Activated T-cell treated with anti-CD3 and anti-CD28 coated beads, Interleukin-2, amount 50 U/mL, for 4 hours (primary cell): ENCODE measurements around the gene CMTM7. TPM values are rescaled to one million over a fixed set of nuclear protein-coding genes. Genes with fewer than 3 reads are reported as not detected.

ENCODE experiments used
- ATAC-seq, 2 donors: fragments of 200-7000 bp; cut with Tn5 transposase; one replicate each; pipeline ENCODE4 v1.10.0; 2021
- DNase-seq: peaks from one replicate; pipeline ENCODE4 v3.0.0-alpha.2; 2020
- H3K27me3 Mint-ChIP-seq: one replicate; pipeline ENCODE4 v1.8.0; 2021; ENCODE audit warnings: low read depth, mixed read lengths
- H3K36me3 Mint-ChIP-seq: one replicate; pipeline ENCODE4 v1.8.0; 2022; ENCODE audit warnings: mixed read lengths; ENCODE audit not compliant: insufficient read depth
- H3K4me1 Mint-ChIP-seq: one replicate; pipeline ENCODE4 v1.8.0; 2021; ENCODE audit warnings: low read depth, mixed read lengths
- H3K4me3 Mint-ChIP-seq: one replicate; pipeline ENCODE4 v1.8.0; 2021; ENCODE audit warnings: mild to moderate bottlenecking, moderate library complexity, mixed read lengths
- H3K9me3 Mint-ChIP-seq: one replicate; pipeline ENCODE4 v1.8.0; 2021; ENCODE audit warnings: mixed read lengths
- total RNA-seq, 3 donors: library from RNA; stranded (reverse); gene quantifications; one replicate each; pipeline ENCODE4 v1.2.1, GENCODE V29; 2021

The CMTM7 gene, protein sequence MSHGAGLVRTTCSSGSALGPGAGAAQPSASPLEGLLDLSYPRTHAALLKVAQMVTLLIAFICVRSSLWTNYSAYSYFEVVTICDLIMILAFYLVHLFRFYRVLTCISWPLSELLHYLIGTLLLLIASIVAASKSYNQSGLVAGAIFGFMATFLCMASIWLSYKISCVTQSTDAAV
- total RNA-seq, result 10 to 100 TPM; 19.1 to 23.2 (median 21.3) TPM

DNA sequence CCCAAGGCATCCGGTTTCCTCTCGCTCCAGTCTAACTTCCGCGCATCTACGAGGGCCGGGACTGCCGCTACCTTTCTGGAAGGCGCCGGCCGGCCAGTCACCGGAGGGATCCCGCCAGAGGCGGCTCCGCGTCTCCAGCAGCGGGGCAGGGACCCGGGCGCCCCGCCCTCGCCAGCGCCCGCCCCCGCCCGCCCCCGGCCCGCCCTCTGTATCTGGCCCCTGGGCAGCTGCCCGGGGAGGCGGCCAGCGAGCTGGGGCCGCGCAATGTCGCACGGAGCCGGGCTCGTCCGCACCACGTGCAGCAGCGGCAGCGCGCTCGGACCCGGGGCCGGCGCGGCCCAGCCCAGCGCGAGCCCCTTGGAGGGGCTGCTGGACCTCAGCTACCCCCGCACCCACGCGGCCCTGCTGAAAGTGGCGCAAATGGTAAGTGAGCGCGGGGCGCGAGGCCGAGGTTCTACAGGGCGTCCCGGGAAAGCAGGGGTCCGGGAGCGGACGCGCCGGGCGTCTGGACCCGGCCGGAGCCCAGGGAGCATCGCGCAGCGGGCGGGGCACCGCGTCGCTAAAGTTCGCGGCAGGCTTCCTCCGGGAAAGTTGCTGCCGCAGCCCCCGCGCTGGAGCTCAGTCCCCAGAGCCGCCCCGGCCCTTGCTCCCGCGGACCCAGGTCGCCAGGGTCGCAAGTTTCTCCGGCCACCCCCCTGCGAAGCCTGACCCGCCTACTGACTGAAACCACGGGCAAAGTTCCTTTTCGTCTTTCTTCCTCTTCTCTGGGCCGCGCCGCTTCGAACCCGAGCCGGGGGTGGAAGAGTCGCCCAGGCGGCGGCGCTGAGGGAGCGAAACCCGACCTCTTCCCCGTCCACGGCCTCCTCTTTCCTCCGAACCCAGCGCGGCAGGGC, at the start of gene CMTM7:
Gene CMTM7, plus strand, starts transcription at position 211 of the 893 bp plus-strand sequence. Its CDS starts 54 bp downstream, at position 265.
- peaks cover 62% of the 10 kb centered on the region for H3K4me1 Mint-ChIP-seq
- peak; percentile 37 for DNase-seq
- no peaks in the 10 kb centered on the region for H3K9me3 Mint-ChIP-seq
- peak; percentile 47 to 61 for ATAC-seq
- no peaks in the 10 kb centered on the region for H3K27me3 Mint-ChIP-seq
- peak within 1 kb of the TSS; percentile 96 for H3K4me3 Mint-ChIP-seq
- peaks cover 7% of the 10 kb centered on the region for H3K36me3 Mint-ChIP-seq

DNA sequence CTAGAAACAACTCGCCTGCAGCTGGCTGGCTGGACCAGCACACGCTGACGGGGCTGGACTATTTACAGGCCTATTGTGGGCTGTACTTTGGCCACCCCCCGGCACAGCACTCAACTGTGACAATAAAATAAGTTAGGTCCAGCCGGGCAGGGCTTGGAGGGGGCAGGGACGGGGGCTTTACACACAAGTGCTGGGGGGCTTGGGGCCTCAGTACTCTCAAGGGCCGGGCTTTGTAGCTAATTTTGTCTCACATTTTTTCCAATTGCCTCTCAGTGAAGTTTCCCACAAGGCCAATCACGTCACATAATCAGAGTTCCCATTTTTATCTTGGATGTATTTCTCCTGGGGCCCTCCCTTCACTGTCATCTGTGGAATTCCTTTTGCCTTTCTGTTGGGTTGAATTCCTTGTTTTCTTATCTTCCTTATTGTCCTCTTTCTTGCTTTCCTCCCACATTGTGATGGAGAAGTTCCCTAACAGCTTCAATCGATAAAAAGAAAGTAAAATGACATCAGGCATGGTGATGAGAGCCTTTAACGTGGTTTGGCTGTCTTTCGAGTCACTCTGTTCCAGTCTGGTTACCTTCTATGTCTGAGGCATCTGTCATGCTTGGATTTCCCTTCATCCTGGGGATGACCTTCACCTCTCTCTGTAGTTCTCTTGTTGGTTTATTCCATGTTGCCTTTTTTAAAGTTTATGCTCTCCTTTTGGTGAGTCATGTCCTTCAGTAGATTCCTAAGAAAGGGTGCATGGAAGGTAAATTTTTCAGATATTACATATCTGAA, 44.1 kb upstream of the CMTM7 start:
- Mint-ChIP-seq H3K9me3 (no peaks in the 10 kb centered on the region), H3K36me3 (no peaks in the 10 kb centered on the region), H3K27me3 (no peaks in the 10 kb centered on the region), H3K4me1 (peaks cover 10% of the 10 kb centered on the region), H3K4me3 (no peak overlapping the region)
- ATAC-seq (no peak), DNase-seq (no peak)

DNA sequence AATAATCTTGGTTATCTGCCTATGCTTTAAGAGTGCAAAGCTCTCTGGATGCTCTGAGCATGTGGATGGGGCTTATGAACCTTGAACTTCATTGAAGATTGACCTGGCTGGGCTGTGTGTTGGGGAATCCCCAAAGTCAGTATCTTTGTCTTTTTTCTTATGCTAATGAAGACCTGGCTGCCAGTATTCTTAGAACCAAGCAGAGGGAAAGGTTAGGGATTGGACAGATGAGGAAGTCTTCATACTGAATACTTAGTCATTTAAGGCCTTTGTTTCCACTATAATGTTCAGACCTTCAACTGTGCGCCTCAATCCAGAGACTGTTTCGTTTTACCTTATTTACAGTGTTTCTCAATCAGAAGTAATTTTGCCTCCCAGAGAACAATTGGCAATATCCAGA, 42.5 kb upstream of the CMTM7 start:
- Mint-ChIP-seq H3K9me3 (no peaks in the 10 kb centered on the region), H3K36me3 (no peaks in the 10 kb centered on the region), H3K4me3 (no peak overlapping the region), H3K27me3 (no peaks in the 10 kb centered on the region), H3K4me1 (peaks cover 10% of the 10 kb centered on the region)
- DNase-seq, result no peak
- ATAC-seq, result no peak

DNA sequence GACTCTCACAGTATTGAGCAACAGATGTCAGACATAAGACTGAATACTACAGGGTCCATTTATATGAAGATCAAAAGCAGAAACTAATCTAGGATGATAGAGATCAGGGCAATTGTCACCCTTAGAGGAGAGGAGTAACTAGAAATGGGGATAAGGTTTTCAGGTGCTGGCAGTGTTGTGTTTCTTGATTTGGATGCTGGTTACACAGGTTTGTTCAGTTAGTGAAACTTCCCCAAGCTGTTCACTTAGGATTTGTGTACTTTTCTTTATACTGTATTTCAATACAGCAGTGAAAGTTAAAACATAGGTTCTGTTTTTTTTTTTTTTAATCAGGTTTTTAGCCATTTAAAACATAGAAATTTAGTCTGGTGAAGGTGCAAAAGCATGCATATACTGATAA, 39.1 kb upstream of the CMTM7 start:
- DNase-seq (no peak), ATAC-seq (no peak)
- H3K9me3 Mint-ChIP-seq, result no peaks in the 10 kb centered on the region
- H3K36me3 Mint-ChIP-seq, result peaks cover 4% of the 10 kb centered on the region
- no peaks in the 10 kb centered on the region for H3K27me3 Mint-ChIP-seq
- H3K4me3 Mint-ChIP-seq, result no peak overlapping the region
- H3K4me1 Mint-ChIP-seq, result peaks cover 7% of the 10 kb centered on the region

DNA sequence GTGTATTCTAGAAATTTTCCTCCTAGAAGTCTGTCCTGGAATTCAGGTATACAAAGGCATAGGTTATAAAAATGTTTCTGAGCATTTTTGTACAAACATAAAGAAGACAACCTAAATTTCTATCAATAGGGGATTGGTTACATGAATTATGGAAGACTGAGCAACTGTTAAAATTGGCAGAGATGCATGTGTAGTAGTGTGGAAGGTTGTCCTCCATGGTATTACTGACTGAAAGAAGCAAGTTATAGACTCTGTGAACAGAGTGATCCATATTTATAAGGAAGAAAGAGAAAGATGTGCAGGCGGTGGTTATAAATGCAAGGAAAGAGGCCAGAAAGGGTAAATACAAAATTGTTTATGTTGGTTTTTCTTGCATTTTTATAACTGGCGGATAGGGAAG, 38.3 kb upstream of the CMTM7 start:
- Mint-ChIP-seq H3K36me3 (peaks cover 4% of the 10 kb centered on the region), H3K4me1 (peaks cover 3% of the 10 kb centered on the region), H3K9me3 (no peaks in the 10 kb centered on the region), H3K4me3 (no peak overlapping the region), H3K27me3 (no peaks in the 10 kb centered on the region)
- DNase-seq, result no peak
- ATAC-seq, result no peak

DNA sequence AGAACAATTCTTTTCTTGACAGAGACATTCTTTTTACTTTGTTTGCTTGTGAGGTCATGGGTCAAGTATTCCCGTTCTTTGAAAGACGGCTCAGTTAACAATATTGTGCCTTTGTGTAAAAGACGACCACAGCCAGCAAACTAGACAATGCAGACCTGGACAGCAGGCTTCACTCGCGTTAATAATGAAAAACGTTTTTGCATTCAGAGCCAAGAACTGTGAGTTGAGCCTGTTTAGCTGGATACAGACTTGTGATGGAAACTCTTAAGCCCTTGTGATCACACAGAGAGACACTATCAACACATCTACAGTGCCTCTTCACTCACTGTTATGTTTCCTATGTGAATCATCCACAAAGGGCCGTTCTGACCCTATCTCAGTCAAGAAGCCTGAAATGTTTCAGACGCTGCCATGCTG, 37.3 kb upstream of the CMTM7 start:
- no peak overlapping the region for H3K4me3 Mint-ChIP-seq
- H3K4me1 Mint-ChIP-seq, result no peaks in the 10 kb centered on the region
- peaks cover 7% of the 10 kb centered on the region for H3K36me3 Mint-ChIP-seq
- H3K27me3 Mint-ChIP-seq, result no peaks in the 10 kb centered on the region
- H3K9me3 Mint-ChIP-seq, result no peaks in the 10 kb centered on the region
- no peak for DNase-seq
- no peak for ATAC-seq

DNA sequence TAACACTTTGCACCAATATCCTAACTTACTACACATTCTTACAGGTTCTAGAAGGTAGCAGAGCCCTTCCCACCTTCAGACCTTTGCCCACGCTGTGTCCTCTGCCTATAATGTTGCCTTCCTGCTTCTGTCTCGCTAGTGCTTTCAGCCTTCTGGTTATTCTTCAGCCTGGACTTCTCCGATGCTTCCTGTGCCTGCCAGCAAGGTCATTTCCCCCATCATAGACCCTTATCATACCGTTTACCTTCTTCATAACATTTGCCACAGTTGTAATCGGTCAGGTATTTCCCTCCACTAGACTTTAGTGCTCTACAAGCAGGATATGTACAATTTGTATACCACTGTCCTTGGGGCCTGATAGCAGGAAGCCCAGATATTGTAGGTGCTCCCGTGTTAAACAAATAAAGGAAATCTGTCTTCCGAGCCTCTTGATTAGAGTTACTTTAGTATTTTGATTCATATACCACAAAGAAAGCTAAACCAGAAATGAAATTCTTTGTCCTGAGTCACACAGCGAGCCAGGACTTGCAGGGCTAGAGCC, 35.8 kb upstream of the CMTM7 start:
- ATAC-seq, result no peak
- no peaks in the 10 kb centered on the region for H3K27me3 Mint-ChIP-seq
- DNase-seq, result no peak
- H3K4me3 Mint-ChIP-seq, result no peak overlapping the region
- H3K4me1 Mint-ChIP-seq, result no peaks in the 10 kb centered on the region
- no peaks in the 10 kb centered on the region for H3K9me3 Mint-ChIP-seq
- H3K36me3 Mint-ChIP-seq, result peaks cover 14% of the 10 kb centered on the region

DNA sequence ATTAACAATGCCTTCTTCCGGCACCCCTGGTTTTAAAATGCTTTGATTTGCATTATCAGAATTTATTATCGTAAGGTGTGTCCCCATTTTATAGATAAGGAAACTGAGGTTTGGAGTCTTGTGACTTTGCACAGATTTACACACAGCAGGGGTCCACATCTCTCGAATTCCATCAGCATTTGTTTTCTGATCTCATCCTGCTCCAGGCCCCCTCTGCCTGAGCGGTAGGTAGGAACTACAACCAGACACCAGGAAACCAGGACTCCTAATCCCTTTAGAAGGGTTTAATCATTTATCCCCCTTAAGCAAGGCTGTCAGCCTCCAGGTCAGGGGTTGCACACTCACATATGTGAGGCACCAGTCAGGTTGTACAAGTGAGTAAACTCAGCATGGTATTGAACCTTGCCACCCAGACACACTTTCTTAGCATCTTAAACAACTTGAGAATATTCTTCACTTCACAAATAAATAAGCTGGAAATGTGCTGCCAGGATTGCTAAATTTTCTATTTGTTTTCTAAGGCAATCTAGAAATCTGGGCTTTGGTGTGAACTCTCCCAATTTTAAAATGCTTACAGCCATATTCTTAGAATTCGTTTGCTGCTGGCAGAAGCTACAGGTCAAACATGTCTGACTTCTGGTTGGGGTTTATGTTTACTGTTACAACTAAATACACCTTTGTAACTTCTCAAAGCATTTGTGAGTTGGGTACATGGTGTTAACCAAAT, 31.7 kb upstream of the CMTM7 start:
- no peak for ATAC-seq
- Mint-ChIP-seq H3K4me1 (no peaks in the 10 kb centered on the region), H3K4me3 (no peak overlapping the region), H3K27me3 (no peaks in the 10 kb centered on the region), H3K36me3 (peaks cover 19% of the 10 kb centered on the region), H3K9me3 (no peaks in the 10 kb centered on the region)
- no peak for DNase-seq

DNA sequence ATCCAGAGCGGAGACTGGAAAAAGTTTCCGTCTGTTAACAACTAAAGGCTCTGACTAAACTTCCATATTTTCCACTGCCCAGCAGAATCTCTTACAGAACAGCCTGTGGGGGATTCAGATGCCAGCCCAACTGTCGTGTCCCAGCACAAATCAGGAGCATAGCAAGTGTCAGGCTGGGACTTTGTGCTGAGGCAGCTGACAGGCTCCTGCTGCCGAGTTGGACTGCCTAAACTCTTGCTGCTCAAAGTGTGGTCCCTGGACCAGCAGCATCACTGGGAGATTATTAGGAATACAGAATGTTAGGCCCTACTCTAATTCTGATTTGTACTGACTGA, 31.2 kb upstream of the CMTM7 start:
- ATAC-seq (no peak), DNase-seq (no peak)
- Mint-ChIP-seq H3K4me1 (no peaks in the 10 kb centered on the region), H3K4me3 (no peak overlapping the region), H3K27me3 (no peaks in the 10 kb centered on the region), H3K9me3 (no peaks in the 10 kb centered on the region), H3K36me3 (peaks cover 18% of the 10 kb centered on the region)

DNA sequence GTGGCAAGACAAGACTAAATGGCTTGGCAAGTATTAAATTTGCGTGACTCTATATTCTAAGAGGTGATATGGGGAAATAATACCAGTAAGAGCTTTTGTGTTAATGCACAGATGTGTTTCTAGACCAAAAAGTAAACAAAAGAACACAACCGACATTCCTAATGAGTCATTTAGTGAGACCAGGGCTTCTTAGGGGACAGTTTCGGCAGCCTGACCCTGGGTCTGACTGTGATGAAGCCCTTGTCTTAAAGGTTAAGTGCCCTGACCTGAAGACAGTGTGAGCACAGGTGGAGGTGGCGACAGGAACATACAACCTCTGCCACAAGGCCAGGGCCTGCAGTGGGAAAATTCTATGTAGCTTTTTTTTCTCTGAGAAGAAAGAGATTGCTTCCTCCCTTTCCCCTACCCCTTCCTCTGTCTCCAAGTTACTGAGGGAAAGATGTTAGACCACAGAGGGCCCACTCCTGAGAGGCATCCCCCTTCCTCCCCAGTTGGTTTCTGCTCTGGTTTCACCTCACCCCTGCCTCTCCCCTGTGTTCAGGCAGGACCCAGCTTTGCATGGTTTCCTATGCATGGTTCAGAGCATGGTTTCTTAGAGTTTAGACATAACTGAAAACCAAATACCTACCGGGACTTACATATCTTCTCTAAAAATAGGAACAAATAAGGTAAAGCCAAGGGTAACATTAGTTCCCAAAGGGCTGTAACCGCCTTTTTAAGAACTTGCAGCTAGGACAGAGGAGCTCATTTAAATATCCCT, 24.8 kb upstream of the CMTM7 start:
- no peaks in the 10 kb centered on the region for H3K9me3 Mint-ChIP-seq
- no peak for ATAC-seq
- peaks cover 16% of the 10 kb centered on the region for H3K36me3 Mint-ChIP-seq
- no peaks in the 10 kb centered on the region for H3K27me3 Mint-ChIP-seq
- H3K4me1 Mint-ChIP-seq, result peaks cover 17% of the 10 kb centered on the region
- no peak overlapping the region for H3K4me3 Mint-ChIP-seq
- no peak for DNase-seq

DNA sequence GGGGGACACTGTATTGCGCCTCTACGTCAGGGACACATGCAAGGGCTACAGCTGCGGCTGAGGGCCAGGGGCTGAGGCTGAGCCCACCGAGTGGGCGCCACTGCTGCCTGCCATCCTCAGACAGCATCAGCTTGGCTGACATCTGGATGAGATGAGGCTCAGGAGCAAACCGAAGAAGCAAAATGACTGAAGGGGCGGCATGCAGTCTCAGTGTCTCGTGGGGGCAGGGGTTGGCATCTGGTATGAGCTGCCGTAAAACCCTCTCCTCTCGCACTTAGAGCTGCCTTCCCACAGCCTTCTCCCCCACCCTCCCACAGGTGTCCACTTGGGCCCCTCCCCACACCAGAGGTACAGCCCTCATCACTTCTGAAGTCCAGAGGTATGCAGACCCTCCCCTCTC, 24.2 kb upstream of the CMTM7 start:
- ATAC-seq (no peak), DNase-seq (no peak)
- H3K27me3 Mint-ChIP-seq, result no peaks in the 10 kb centered on the region

DNA sequence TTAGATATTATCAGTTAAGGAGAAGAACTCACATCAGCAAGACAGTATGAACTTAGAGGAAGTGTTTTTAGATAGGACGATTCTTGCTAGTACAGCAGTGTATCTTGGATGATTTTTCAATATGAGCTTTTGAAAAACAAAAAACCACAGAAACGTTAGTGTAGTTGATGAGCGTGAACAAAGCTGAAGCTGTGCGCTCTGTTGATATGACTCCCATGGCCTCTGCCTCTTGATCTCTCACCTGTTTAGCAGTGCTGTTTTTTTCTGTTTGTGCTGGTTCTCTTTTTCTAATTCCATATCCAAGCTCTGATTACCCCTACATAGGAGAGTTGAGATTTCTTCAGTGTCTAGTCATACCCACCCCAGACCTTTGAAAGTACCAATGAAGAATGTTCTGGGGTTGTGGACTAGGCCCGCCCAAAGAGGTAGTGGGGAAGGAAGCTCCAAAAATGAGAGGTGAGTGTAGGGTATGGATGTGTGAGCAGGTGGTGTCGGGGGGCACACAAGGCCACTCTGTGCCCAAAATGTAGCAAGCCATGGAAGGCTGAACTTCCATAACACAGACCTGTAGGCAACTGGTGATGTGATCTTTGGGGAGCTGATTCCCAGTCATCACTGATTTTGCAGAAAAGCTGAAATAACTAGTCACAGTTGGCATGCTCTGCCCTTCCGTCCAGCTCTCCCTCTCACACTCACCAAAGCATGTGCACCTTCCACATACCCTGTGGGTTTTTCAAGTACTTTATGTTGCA, 20.0 kb upstream of the CMTM7 start:
- peaks cover 7% of the 10 kb centered on the region for H3K36me3 Mint-ChIP-seq
- DNase-seq (no peak), ATAC-seq (peak; percentile 69 to 70)
- peaks cover 34% of the 10 kb centered on the region for H3K4me1 Mint-ChIP-seq
- H3K9me3 Mint-ChIP-seq, result no peaks in the 10 kb centered on the region
- H3K27me3 Mint-ChIP-seq, result no peaks in the 10 kb centered on the region
- H3K4me3 Mint-ChIP-seq, result no peak overlapping the region

More for the DNA sequence above, 24.2 kb upstream of the CMTM7 start:
- peaks cover 16% of the 10 kb centered on the region for H3K36me3 Mint-ChIP-seq
- H3K4me3 Mint-ChIP-seq, result no peak overlapping the region
- H3K9me3 Mint-ChIP-seq, result no peaks in the 10 kb centered on the region
- peaks cover 23% of the 10 kb centered on the region for H3K4me1 Mint-ChIP-seq

DNA sequence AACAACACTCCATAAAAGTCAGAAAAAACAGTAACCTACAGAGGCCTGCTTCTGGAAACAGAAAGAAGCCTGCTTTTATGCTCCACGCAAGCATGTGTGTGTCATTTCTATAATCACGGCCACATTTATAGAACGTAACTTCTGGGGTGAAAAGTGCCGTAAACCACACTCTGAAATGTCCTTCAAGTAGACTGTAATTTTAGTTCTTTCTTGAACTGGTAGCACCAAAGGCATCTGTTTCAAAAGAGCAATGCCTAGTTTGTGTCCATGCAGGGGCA, 19.5 kb upstream of the CMTM7 start:
- H3K27me3 Mint-ChIP-seq, result no peaks in the 10 kb centered on the region
- ATAC-seq, result peak; percentile 55 to 68
- no peaks in the 10 kb centered on the region for H3K9me3 Mint-ChIP-seq
- H3K36me3 Mint-ChIP-seq, result peaks cover 7% of the 10 kb centered on the region
- no peak for DNase-seq
- no peak overlapping the region for H3K4me3 Mint-ChIP-seq
- H3K4me1 Mint-ChIP-seq, result peaks cover 32% of the 10 kb centered on the region
